GM19452 (cell line): ENCODE results near the gene TSPO.
A peak's percentile ranks its signal among the peaks of the same experiment; 100 is the strongest.

Experiments used
- ATAC-seq: cut with Tn5 transposase; IDR thresholded peaks from one replicate; pipeline ENCODE4 v1.9.1; 2021; ENCODE audit not compliant: unreplicated experiment

The TSPO gene

DNA sequence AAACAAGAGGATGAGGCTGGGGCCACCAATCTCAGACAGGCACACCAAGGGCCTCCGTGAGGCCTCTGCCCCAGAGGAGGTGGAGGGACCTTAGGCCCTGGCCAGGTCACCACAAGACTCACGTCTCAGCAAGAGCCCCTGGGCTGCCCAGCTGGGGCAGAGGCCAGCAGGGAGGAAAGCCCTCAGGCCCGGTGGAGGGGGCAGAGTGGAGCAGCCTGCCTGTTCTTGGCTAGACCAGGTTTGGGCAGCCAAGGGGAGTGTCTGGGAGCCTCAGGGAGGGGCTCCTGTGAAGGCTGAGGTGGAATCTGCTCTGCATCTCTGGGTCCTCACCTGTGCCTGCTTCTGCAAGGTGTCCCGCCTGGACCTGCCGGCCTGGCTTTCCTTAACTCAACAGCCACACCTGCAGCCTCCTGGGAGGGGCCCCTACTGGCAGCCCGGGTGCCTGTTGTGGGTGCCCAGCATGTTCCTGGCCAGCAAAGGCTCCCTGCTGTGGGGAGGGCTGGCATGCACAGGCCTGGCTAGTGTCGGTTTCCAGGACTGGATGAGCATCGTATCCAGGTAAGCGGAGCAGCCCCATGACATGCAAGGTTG is 23.7 kb downstream of the TSPO start:
- no peak for ATAC-seq

DNA sequence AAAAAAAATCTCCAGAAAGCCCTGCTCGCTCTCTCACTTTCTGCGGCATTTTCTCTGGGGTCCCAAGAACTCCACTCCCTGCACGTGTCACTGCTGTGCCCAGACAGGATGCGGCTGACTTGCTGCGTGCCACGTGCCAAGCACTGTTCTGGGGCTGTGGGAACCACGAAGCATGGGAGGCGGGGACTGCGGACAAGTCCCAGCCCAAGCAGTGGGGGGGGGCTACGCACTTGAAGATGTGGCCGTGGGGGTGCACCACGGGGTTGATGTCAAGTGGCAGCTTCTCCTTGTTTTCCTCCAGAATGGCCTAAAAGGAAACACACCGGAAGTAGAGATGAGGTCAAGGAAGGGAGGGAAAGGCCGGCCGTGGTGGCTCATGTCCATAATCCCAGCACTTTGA is 24.7 kb downstream of the TSPO start:
- ATAC-seq, result no peak

DNA sequence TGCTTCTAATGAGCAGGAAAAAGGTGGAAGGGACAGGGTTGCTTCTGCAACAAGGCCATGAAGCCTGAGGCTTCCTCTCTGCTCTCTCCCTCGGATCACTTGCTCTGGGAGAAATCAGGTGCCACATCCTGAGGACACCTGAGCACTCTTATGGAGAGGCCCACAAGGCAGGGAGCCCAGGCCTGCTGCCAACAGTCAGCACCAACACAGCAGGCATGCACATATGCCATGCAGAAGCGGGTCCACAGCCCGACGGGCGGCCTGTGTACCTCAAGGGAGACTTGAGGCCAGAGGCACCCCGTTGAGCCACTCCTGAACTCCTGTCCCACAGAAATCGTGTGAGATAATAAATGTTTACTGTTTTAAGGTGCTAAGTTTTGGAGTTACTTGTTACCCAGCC is 26.1 kb downstream of the TSPO start:
- no peak for ATAC-seq

DNA sequence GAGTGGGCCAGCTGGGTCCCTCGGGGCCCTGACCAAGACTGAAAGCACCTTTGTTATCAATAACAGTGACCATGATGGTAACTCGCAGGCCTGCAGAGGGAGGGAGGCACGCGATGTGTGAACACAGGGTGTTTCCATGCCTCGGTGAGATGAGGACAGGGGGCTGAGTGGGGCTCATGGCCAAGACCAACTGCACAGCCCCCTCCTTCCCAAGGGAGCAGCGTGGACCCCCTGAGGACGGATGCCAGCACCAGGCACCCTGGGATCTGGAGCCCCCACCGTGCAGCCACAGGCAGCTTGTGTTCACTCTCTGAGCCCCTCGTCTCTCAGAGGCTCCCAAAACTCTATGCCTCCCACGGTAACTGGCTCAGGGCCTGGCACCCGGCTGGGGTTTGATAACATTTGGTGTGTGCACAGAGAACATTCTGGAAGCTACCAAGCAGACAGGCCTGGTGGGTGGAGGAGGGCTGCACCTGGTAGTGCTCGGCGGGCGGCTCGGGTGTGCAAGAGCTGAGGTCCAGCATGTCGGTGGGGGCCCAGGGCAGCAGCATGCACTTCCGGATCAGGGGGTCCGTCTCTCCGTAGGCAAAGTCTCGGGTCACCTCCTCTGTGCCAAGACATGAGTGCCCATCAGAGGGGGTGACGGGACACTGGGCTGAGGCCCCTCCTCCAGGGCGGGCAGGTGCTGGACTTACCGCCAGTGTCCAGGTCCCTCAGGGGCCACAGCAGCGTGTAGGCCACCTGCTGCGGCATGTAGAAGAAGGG is 28.0 kb downstream of the TSPO start:
- ATAC-seq, result no peak

DNA sequence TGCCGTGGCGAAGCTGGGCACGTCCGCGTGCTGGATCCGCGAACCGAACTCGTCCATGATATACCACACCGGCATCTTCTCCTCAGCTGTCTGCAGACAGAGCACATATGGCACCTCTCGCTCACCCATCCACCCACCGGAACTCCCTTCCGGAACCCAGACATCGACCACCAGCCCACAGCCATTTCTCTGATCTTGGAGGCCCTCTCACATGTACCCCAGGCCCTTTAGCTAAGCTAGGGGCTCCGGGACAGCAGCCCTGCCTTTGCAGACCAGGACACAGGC is 28.5 kb downstream of the TSPO start:
- ATAC-seq, result no peak

DNA sequence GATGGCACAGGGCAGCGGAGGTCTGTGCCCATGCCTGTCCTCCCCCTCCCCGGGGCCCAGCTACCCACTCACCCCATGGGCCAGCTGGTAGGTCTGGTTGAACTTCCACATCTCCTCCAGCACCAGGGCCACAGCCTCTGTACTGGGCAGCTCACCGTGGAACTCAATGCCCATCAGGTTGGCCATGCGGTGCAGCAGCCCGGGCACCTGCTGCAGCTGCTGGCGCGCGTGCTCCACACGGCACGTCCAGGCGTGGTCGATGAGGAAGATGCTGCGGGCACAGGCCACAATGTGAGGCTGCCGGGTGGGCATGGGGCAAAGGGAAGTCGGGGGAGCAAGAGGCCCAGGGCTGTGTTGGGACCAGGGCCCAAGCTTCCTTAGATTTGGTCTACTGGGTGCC is 29.3 kb downstream of the TSPO start:
- no peak for ATAC-seq

DNA sequence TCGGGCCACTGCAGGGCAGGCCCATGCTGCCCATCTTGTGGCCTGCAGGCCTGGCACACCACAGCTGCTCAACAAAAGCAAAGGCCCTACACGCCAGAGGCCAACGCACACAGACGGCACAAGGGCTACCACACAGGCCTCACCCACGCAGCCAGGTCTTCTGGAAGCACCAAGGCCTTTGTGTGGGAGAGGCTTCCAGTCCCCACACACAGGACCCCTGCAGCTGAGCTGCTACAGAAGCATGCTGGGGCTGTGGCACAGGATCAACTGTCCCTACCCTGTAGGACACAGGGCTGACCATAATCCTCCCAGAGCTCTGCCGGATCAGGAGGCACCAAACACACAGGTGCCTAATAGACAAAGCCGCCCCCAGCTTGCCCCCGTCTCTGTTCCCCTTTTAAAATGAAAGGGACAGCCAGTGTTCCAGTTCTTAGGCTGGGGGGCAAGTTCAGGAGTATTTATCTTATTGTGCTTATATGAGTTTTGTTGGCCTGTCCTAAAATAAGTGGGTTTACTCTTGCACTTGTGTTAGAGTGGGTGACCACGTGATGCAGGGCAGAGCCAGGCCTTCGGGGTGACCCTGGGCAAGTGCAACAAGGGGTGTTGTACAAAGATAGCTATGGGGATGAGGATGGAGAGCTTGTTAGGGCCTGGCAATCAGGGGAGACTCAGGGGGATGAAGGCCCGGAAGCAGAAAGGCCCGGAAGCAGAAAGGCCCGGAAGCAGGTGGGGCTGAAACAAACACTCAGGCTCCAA is 30.1 kb downstream of the TSPO start:
- no peak for ATAC-seq

DNA sequence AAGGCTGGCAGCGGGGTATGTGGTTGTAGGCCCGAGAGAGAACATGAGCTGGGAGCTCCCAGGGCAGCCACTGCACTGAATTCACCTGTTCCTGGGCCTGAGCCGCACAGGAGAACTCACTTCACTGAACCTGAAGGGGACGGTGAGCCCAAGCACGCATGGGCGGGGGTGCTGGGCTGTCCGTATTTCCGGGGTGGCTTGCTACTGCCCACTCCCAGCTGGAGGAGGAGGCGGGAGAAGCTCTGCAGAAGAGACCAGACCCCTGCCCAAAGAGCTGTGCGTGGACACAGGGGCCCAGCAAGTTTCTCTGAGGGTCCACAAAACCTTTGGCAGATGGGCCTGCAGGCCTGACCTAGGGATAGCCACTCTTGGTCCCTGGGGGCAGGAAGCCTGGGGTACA is 30.8 kb downstream of the TSPO start:
- ATAC-seq, result no peak

DNA sequence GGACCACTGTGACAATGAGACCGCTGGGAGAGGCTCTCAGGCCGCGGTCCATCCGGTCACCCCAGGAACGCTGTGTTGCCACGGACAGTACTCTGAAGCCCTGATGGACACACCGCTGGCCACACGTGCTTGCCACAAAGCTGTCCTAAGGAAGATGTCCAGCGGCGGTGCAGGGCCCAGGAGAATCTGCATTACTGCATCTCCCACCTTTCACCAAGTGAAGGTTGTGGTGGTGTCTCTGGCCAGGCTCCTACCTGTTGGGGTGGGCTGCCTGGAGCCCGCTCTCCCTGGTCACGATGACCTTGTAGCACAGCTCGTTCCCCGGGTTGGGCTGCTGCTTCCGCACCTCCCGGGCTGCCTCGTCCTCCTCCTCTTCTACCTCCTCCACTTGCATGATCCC is 31.4 kb downstream of the TSPO start:
- ATAC-seq, result no peak

DNA sequence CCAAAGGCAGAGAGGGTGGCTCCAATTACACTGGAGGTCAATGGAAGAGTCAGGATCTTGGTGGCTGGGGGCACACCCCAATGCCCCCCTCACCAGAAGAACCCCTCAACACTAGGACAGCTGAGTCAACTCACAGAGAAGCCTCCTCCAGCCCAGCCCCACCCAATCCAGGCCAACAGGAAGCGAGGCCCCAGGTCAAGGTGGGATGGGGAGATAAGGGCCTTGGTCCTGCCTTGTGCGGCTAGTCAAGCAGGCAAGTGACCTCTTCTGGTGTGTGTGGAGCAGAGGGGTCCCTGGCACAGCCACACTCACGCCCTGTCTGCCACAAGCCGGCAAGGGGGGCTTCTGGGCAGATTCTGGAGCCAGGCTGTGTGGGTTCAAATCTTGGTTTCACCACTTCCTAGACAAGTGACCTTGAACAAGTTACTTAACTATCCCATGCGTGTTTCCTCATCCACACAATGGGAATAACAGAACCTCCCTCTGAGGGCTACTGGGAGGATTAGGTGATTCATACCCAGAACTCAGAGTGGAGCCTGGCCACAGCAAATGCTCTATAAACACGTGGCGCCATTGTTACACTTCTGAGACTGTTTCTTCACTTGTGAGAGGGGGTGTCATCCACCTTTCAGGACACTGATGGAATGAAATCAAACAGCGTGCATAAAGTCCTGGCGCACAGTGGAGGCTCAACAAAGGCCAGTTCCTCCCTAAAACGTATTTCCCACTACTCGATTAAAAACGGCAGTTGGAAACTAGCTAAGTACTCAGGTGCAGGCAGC is 32.3 kb downstream of the TSPO start:
- ATAC-seq, result no peak

DNA sequence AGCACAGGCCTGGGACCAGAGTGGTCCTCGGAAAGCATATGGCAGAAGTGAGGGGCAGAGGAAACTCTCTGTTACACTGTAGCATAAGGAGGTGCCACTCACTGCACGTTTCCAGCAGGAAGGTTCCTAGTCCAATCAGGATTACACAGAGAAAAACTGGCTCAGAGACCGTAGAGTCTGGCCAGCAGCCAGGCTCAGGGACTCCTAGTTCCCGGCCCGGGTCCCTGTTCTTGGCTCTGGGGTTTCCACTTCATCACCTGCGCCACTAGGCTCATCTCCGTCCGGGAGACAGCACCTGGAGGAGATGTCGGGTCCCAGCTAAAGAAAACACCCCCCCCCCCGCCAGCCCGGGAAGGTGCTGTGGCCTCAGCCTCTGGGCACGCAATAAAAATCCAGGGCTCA is 34.5 kb downstream of the TSPO start:
- ATAC-seq, result no peak

DNA sequence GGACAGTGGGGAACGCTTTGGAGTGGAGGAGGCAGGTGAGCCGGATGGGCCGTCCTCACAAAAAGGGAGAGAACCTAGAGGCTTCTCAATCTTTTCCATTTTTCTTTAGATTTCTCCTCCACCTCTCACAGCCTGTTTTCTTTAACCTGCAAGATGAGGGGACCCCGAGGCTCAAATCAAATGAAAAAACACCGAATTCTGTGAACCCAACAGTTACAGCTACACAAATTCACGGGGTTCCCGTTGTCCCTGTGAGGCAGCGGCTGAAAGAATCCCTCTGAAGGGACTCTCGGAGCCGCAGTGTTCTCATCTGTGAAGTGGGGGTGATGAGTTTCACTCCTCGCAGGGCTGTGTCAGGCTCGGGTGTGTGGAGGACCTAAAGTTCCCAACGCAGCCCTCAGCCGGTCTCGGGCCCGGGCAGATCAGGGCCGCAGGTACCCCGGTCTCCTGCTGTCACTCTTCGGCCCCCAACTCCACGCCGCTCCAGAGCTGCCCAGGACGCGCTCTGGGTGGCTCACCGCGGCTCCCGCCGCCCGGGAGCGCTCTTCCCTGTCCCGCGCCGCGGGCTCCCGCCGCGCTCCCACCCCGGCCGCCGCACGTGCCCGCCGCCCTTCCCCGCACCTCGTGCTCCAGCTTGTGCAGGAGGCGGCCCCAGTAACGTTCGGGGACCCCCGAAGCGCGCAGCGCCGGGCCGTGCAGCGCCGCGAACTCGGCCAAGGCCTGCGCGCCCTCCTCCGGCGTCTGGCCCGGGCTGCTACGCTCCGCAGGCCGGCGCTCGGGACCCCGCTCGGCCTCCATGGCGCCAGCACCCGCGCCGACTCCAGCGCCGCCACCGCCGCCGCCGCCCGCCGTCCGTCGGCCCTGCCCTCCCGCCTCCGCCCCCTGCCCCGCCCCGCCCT is 35.2 kb downstream of the TSPO start, which contains the start of gene TTLL12:
TSS of gene TTLL12 (minus strand) at position 863 of the 899 bp plus-strand sequence. CDS start at position 798, 65 bp downstream.
- peak; percentile 44 for ATAC-seq

DNA sequence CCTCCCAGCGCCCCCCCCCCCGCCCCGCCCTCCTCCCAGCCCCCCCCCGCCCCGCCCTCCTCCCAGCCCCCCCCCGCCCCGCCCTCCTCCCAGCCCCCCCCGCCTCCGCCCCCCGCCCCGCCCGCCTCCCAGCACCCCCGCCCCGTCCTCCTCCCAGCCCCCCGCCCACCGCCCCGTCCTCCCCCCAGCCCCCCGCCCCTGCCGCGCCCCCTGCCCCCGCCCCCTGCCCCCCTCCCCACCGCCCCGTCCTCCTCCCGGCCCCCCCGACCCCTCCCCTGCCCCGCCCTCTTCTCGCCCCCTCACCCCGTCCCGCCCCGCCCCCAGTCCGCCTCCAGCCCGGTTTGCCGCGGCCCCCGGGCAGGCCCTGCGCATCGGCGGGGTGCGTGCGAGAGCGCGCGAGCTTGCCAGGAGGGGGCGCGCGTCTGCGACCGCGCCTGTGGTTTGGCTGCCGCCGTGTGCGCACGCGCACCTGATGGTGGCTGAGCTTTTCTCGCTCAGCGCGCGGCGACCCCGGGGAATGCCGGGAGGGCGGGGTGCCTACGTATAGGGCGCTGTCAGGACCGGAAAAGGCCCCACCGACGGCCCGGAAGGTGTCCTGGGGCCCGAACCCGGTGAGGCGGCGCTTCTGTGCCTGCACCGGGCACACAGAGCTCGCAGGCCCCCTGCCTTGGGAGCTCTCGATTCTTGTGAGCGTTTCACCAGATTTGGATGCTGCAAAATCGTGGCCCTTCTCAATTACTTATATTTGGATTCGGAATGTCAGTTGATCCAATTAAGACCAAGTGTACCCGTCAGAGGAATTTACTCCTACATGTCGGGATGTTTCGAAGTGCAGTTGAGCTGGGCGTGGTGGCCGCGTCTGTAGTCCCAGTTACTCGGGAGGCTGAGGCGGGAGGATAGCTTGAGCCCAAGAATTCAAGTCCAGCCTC is 36.1 kb downstream of the TSPO start:
- ATAC-seq, result peak; percentile 79

DNA sequence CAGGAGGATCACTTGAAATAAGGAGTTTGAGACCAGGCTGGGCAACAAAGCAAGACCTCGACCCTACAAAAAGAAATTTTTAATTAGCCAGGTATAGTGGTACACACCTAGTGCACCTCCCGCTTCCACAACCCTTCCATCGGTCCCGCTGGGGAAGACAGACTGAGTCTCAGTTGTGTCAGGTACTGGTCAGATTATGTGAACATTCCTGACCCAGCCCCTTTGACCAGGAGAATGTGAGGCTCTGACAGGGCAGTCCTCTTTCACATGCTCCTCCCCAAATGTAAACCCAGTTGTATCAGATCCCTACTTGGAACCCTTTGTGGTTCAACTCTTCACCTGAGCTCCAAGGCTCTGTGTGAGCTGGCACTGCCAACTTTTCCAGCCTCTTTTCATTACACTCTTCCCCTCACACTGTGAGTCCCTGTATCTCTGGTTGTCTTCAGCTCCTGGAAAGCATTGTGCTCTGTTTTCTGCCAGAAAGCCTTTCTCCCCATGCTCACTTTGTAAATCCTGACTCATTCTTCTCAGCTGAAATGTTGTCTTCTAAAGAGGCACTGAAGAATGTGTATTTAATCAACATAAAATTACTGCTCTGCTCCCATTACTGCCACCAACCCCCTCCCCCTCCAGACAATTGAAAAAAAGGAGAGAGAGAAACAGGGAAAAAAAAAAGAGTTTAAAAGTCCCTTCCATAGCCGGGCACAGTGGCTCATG is 37.6 kb downstream of the TSPO start:
- ATAC-seq, result no peak

DNA sequence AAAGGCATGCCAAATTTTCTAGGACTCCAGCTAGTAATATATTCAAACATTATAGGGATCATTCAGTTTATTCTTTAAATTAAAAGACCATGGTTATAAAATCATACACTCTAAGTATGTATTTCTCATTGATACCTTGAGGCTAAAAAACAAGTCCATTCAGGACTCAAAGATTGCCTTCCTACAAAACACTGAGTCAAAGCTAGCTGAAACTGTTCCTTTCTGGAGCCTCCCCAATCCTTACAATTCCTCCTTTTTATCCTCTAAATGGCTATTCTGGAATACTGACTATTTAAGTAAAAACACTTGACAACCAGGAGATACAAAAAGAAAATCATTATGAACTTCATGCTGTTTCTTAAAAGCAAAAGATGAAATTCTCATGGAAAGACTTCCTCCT is 40.5 kb downstream of the TSPO start:
- ATAC-seq, result no peak

DNA sequence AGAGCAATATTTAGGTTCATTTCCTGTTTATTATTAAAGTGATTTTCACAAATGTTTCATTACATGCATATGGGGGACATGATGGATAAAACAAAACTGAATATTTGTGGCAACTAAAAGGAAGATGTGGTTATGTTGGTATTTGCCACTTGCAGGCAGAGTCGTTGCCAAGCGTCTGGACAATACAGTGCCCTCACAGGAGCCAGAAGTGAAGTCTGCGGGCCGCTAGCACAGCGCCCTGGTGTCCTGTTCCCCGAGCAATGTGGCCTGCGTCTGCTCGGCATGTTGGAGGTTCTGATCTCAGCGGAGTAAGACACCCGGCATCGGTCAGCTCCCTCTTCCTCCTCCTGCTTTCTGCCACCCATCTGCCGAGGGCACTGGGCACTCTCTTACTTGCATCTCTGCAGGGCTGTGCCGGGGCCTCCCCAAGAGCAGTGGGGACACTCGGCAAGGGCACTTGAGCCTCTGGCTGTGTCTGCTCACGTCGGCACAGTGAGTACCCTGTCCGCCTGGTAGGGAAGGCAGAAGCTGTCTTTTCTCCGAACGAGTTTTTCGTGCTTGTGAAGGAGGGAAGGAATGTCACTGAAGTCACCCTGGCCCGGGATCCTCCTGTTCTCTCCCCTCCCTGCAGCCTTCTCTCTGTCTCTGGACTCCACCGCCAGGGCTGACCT is 46.0 kb downstream of the TSPO start:
- ATAC-seq, result no peak

DNA sequence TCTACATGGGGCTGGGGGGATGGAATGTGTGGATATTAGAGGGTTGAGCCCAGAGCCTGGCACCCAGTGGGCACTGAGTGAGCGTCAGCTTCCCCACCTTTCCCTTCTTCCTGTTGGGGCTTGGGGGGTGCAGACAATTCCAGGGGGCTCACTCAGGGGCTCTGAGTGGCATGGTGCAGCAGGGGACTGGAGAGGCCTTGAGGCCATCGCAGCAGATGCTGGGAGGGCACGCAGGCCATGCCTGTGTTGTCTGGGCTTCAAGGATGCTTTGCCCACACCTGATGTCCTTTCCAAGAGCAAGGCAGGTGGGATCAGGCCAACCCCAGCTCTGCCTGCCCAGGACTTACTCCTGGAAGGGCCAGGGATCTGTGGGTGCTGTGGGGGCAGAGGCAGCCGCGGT is 46.8 kb downstream of the TSPO start:
- no peak for ATAC-seq

DNA sequence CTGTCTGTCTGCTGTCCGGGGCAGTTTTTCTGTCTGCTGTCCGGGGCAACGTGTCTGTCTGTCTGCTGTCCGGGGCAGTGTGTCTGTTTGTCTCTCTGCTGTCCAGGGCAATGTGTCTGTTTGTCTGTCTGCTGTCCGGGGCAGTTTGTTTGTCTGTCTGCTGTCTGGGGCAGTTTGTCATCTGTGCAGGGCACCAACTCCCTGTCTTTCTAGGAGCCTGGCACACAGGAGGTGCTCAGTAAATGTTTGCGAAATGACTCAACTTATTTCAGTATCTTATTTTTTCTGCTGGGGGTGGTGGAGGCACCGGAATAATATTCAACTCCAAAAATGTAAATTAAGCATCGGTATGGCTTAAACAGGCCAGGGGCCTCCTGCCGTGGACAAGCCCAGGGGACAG is 47.6 kb downstream of the TSPO start:
- no peak for ATAC-seq
